SU-DHL-6 (cell line): ENCODE data around the gene SEC61A2.

Experiments used
- H2AFZ ChIP-seq: fragments of 200-600 bp; sonication (generic); 2 replicates; pipeline ENCODE4 v1.6.1; 2014; ENCODE audit warnings: low read depth, mild to moderate bottlenecking, moderate library complexity, mixed read lengths, antibody characterized with exemption, low read length; ENCODE audit not compliant: severe bottlenecking
- H3F3A ChIP-seq: fragments of 200-600 bp; shearing (Covaris generic); 2 replicates; pipeline ENCODE4 v1.6.0; 2016; ENCODE audit warnings: antibody characterized with exemption, mild to moderate bottlenecking; ENCODE audit not compliant: insufficient read depth
- H3K27ac ChIP-seq: fragments of 200-600 bp; sonication (generic); 2 replicates; pipeline ENCODE4 v1.5.1; 2016; ENCODE audit warnings: low read depth, mild to moderate bottlenecking, low read length, moderate library complexity, mixed read lengths
- H3K27me3 ChIP-seq: fragments of 200-600 bp; sonication (generic), shearing (Covaris generic); 2 replicates; pipeline ENCODE4 v1.6.0; 2014; ENCODE audit warnings: mild to moderate bottlenecking, low read length
- H3K36me3 ChIP-seq: fragments of 200-600 bp; sonication (generic); 2 replicates; pipeline ENCODE4 v1.6.1; 2014; ENCODE audit warnings: mild to moderate bottlenecking, low read length, mixed read lengths
- H3K4me2 ChIP-seq: fragments of 300-600, 200-600 bp; shearing (Covaris generic), sonication (generic); 2 replicates; pipeline ENCODE4 v1.6.0; 2014; ENCODE audit warnings: low read length, low read depth, mild to moderate bottlenecking; ENCODE audit not compliant: poor library complexity, severe bottlenecking
- H3K4me3 ChIP-seq: fragments of 200-600 bp; sonication (generic); 2 replicates; pipeline ENCODE4 v1.5.1; 2014; ENCODE audit warnings: antibody characterized with exemption, low read length, mild to moderate bottlenecking, mixed read lengths; ENCODE audit not compliant: insufficient read depth, poor library complexity, severe bottlenecking
- H3K79me2 ChIP-seq: fragments of 200-600 bp; sonication (generic); 2 replicates; pipeline ENCODE4 v1.6.1; 2014; ENCODE audit warnings: mild to moderate bottlenecking, low read length, moderate library complexity; ENCODE audit not compliant: insufficient read depth
- H3K9ac ChIP-seq: fragments of 200-600 bp; sonication (generic); 2 replicates; pipeline ENCODE4 v1.7.0; 2014; ENCODE audit warnings: mild to moderate bottlenecking, low read length
- H3K9me2 ChIP-seq: fragments of 200-600 bp; sonication (generic); replicated peaks from 2 replicates; pipeline ENCODE4 v1.6.1; 2014; ENCODE audit warnings: low read length; ENCODE audit not compliant: insufficient read depth
- H3K9me3 ChIP-seq: fragments of 200-600 bp; sonication (generic); 2 replicates; pipeline ENCODE4 v1.6.1; 2014; ENCODE audit warnings: low read length, mixed read lengths; ENCODE audit not compliant: insufficient read depth
- H4K20me1 ChIP-seq: fragments of 200-600 bp; sonication (generic); 2 replicates; pipeline ENCODE4 v1.6.1; 2014; ENCODE audit warnings: low read depth, mild to moderate bottlenecking, antibody characterized with exemption, low read length, moderate library complexity, mixed read lengths
- EZH2phosphoT487 ChIP-seq: fragments of 200-600 bp; sonication (generic), shearing (Covaris generic); conservative IDR thresholded peaks from 2 replicates; pipeline ENCODE4 v1.6.1; 2018; ENCODE audit warnings: mild to moderate bottlenecking, antibody characterized with exemption, low read length, moderate library complexity, mixed read lengths
- TF ChIP-seq, protein P1 (sequence below): fragments of 200-600 bp; sonication (generic); IDR thresholded peaks from one replicate; pipeline ENCODE4 v1.5.1; 2017; ENCODE audit warnings: antibody characterized with exemption, mild to moderate bottlenecking, low read length, moderate library complexity; ENCODE audit not compliant: insufficient read depth, poor library complexity, severe bottlenecking

The SEC61A2 gene

DNA sequence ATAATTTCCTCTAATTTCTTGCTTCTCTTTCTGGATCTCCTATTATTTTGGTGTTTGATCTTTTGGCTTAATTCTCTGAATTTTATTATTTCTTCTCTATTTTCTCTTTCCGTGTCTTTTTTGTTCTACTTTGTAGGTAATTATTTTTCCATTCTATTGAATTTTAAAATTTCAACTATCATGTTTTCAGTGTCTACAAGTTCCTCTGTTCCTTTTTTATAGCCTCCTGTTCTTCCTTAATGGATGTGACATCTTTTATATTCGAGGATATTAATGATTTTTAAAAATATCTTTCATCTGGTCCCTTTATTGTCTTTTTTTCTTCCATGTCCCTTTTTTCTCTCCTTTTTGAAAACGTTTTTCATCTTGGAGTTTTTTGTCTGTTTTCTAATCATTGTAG lies 77.6 kb downstream of the SEC61A2 start:
- Histone ChIP-seq H3K27ac (no peak overlapping the region), H3K4me2 (no peak overlapping the region), H3K9ac (no peak overlapping the region), H2AFZ (no peak overlapping the region), H3K4me3 (no peak overlapping the region), H3F3A (peaks cover 10% of the 10 kb centered on the region; the same call in 1 of the 2 replicates), H4K20me1 (peaks cover 9% of the 10 kb centered on the region; the same call in 1 of the 2 replicates), H3K9me3 (no peaks in the 10 kb centered on the region), H3K79me2 (peaks cover 62% of the 10 kb centered on the region), H3K36me3 (peaks cover 35% of the 10 kb centered on the region), H3K27me3 (no peaks in the 10 kb centered on the region), H3K9me2 (no peaks in the 10 kb centered on the region)
- no peak for TF ChIP-seq EZH2phosphoT487
- TF ChIP-seq, protein P1, sequence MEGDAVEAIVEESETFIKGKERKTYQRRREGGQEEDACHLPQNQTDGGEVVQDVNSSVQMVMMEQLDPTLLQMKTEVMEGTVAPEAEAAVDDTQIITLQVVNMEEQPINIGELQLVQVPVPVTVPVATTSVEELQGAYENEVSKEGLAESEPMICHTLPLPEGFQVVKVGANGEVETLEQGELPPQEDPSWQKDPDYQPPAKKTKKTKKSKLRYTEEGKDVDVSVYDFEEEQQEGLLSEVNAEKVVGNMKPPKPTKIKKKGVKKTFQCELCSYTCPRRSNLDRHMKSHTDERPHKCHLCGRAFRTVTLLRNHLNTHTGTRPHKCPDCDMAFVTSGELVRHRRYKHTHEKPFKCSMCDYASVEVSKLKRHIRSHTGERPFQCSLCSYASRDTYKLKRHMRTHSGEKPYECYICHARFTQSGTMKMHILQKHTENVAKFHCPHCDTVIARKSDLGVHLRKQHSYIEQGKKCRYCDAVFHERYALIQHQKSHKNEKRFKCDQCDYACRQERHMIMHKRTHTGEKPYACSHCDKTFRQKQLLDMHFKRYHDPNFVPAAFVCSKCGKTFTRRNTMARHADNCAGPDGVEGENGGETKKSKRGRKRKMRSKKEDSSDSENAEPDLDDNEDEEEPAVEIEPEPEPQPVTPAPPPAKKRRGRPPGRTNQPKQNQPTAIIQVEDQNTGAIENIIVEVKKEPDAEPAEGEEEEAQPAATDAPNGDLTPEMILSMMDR = no peak

DNA sequence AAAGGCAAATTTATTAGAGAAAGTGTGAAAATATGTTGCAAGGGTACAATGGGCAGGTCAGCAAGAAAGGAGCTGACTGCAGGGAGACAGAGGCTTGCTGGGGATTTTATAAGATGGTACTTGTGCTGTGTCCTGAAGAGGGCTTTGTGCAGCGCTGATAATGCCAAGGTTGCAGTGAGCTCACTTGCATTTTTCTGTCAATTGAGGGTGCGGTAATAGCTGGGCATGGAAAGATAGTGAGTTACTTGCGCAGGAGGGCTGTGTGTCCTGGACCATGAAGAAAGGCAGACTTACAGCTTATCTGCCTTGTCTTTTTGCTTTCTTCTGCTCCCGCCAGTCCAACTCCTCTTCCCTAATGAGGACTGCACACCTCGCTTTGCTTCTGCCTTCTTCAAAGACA lies 79.0 kb downstream of the SEC61A2 start:
- H3K4me2 ChIP-seq = no peak overlapping the region
- H4K20me1 ChIP-seq = peaks cover 8% of the 10 kb centered on the region; the same call in 1 of the 2 replicates
- H3K27ac ChIP-seq = no peak overlapping the region
- peaks cover 21% of the 10 kb centered on the region; the same call in 1 of the 2 replicates for H3F3A ChIP-seq
- no peaks in the 10 kb centered on the region for H3K27me3 ChIP-seq
- no peak for TF ChIP-seq EZH2phosphoT487
- TF ChIP-seq, protein P1 = no peak
- H3K79me2 ChIP-seq = peaks cover 49% of the 10 kb centered on the region
- H3K4me3 ChIP-seq = no peak overlapping the region
- no peaks in the 10 kb centered on the region for H3K9me3 ChIP-seq
- H2AFZ ChIP-seq = no peak overlapping the region
- peaks cover 35% of the 10 kb centered on the region for H3K36me3 ChIP-seq
- no peaks in the 10 kb centered on the region for H3K9me2 ChIP-seq
- no peak overlapping the region for H3K9ac ChIP-seq

DNA sequence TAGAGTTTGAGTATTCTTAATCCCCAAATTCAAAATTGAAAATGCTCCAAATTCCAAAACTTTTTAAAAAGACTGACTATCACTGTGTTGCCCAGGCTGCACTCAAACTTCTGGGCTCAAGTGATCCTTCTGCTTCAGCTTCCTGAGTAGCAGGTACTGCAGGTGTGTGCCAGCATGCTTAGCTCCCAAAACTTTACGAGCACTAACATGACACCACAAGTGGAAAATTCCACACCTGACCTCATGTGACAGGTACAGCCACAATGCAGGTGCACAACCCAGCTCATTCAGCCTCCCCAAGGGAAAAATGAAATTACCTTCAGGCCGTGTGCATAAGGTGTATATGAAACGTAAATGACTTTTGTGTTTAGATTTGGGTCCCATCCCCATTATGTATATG lies 83.0 kb downstream of the SEC61A2 start:
- Histone ChIP-seq H3K9me2 (no peaks in the 10 kb centered on the region), H3K36me3 (peaks cover 44% of the 10 kb centered on the region), H3K27ac (no peak overlapping the region), H4K20me1 (peaks cover 7% of the 10 kb centered on the region; the same call in 1 of the 2 replicates), H3K27me3 (no peaks in the 10 kb centered on the region), H3K4me2 (no peak overlapping the region), H3K79me2 (peaks cover 27% of the 10 kb centered on the region), H3K9me3 (no peaks in the 10 kb centered on the region), H3K9ac (no peak overlapping the region), H3F3A (peaks cover 45% of the 10 kb centered on the region), H2AFZ (no peak overlapping the region), H3K4me3 (no peak overlapping the region)
- TF ChIP-seq, protein P1 = no peak
- no peak for TF ChIP-seq EZH2phosphoT487
